Liver (tissue), 9 donors: ENCODE results near the gene GIT2. TPM values are rescaled to one million over a fixed set of nuclear protein-coding genes. Genes with fewer than 3 reads are reported as not detected.
"Not testable (repeated sequence)": the region's sequence is repeated elsewhere in the genome, so short reads cannot be mapped to it uniquely, and the experiment has no call there.

Source experiments
- DNase-seq: peaks from one replicate; pipeline ENCODE4 v3.0.0-alpha.2; 2017; ENCODE audit warnings: low spot score
- H3K27ac ChIP-seq, 2 donors: one replicate each; pipeline ENCODE4 v1.7.0; 2013; ENCODE audit warnings: inconsistent platforms in 2 of 2, low read length in 2 of 2, control low read depth in 1 of 2, low read depth in 1 of 2, mild to moderate bottlenecking in 1 of 2
- H3K27me3 ChIP-seq, 4 donors: one replicate each; pipeline versions ENCODE4 v1.6.1 to v1.7.0; 2013; ENCODE audit warnings: low read length in 3 of 4, inconsistent platforms in 1 of 4, mild to moderate bottlenecking in 1 of 4, moderate library complexity in 1 of 4; ENCODE audit not compliant: control insufficient read depth in 4 of 4, insufficient read depth in 4 of 4
- H3K36me3 ChIP-seq, 4 donors: one replicate each; pipeline versions ENCODE4 v1.6.1 to v1.7.0; 2013; ENCODE audit warnings: low read length in 3 of 4, mild to moderate bottlenecking in 3 of 4, low read depth in 1 of 4, moderate library complexity in 1 of 4; ENCODE audit not compliant: control insufficient read depth in 4 of 4, insufficient read depth in 3 of 4
- H3K4me1 ChIP-seq, 4 donors: one replicate each; pipeline versions ENCODE4 v1.6.1 to v1.7.0; 2013; ENCODE audit warnings: low read length in 3 of 4, mild to moderate bottlenecking in 3 of 4, moderate library complexity in 1 of 4; ENCODE audit not compliant: control insufficient read depth in 4 of 4, insufficient read depth in 4 of 4
- H3K4me3 ChIP-seq, 3 donors: one replicate each; pipeline versions ENCODE4 v1.6.1 to v1.7.0; 2013; ENCODE audit warnings: low read length in 3 of 3, control low read depth in 1 of 3, low read depth in 1 of 3, mild to moderate bottlenecking in 1 of 3
- H3K9ac ChIP-seq, 2 donors: one replicate each; pipeline ENCODE4 v1.7.0; 2013; ENCODE audit warnings: low read length in 2 of 2, mild to moderate bottlenecking in 2 of 2, moderate library complexity in 2 of 2, control low read depth in 1 of 2, low read depth in 1 of 2
- H3K9me3 ChIP-seq, 4 donors: one replicate each; pipeline versions ENCODE4 v1.6.1 to v1.7.0; 2013; ENCODE audit warnings: low read length in 3 of 4; ENCODE audit not compliant: control insufficient read depth in 4 of 4
- CTCF ChIP-seq: fragments of 150-350 bp; IDR thresholded peaks from 2 replicates; pipeline ENCODE4 v1.5.1; 2017; ENCODE audit warnings: improper control_type of control experiment, low read depth, low read length; ENCODE audit not compliant: missing input control
- EGR1 ChIP-seq, 2 donors: IDR thresholded peaks; 2 replicates each; pipeline ENCODE4 v1.6.1; 2016 to 2018; ENCODE audit warnings: antibody characterized with exemption in 2 of 2, low read depth in 2 of 2
- HNF4G ChIP-seq: IDR thresholded peaks from 2 replicates; pipeline ENCODE4 v1.6.1; 2016; ENCODE audit warnings: antibody characterized with exemption
- JUND ChIP-seq, 2 donors: IDR thresholded peaks; 2 replicates each; pipeline ENCODE4 v1.6.1; 2016; ENCODE audit warnings: antibody characterized with exemption in 2 of 2
- NR2F2 ChIP-seq: IDR thresholded peaks from 2 replicates; pipeline ENCODE4 v1.6.1; 2016; ENCODE audit warnings: antibody characterized with exemption
- RAD21 ChIP-seq, 2 donors: IDR thresholded peaks; 2 replicates each; pipeline ENCODE4 v1.6.1; 2016; ENCODE audit warnings: antibody characterized with exemption in 2 of 2, mild to moderate bottlenecking in 2 of 2
- SP1 ChIP-seq: IDR thresholded peaks from 2 replicates; pipeline ENCODE4 v1.6.1; 2018; ENCODE audit warnings: antibody characterized with exemption, mild to moderate bottlenecking
- YY1 ChIP-seq: IDR thresholded peaks from 2 replicates; pipeline ENCODE4 v1.6.1; 2016; ENCODE audit warnings: antibody characterized with exemption, mild to moderate bottlenecking
- WGBS: extraction: QIAGEN DNeasy Blood & Tissue Kit; methylation state at CpG from one replicate; pipeline ENCODE4 v1.1.7; 2013; 5-methylcytosine and 5-hydroxymethylcytosine counted together
- polyA plus RNA-seq, 2 donors: library from polyadenylated mRNA; stranded (reverse) in 1 of 2; unstranded in 1 of 2; fragments of 200-250 nt in 1 of 2; fragments of >200 nt in 1 of 2; fragmentation: Nextera tagmentation in 1 of 2; extraction: Ambion mirVana in 1 of 2; gene quantifications; one replicate each; pipeline versions ENCODE4 v1.2.1 to v1.2.3, GENCODE V29; 2013 to 2015
- total RNA-seq, 2 donors: library from RNA; depleted of rRNA; stranded (reverse); fragments of >200 nt; gene quantifications; one replicate each; pipeline ENCODE4 v1.2.3, GENCODE V29; 2014
- donor health status: healthy.
- donor health status: healthy.
- donor health status: healthy.
- donor health status: healthy.
- donor health status: healthy.

Gene GIT2
- total and polyA plus RNA-seq, 4 donors: 6.7 to 30.4 (median 16.7) TPM

- no peak overlapping the region for H3K27ac ChIP-seq
- no peak for DNase-seq
- WGBS: 89% methylated on average over 7 of the region's 7 CpGs
- no peaks in the 10 kb centered on the region for H3K27me3 ChIP-seq
- H3K36me3 ChIP-seq: no peaks in the 10 kb centered on the region
- H3K4me1 ChIP-seq: no peaks in the 10 kb centered on the region
- no peaks in the 10 kb centered on the region for H3K9me3 ChIP-seq
- TF ChIP-seq RAD21 (IDR thresholded peaks at IDR 0.05) (no peak), SP1 (no peak)
- H3K9ac ChIP-seq: no peak overlapping the region
- H3K4me3 ChIP-seq: no peak overlapping the region
Observed at GRCh38 chr12:109893261-109893995, 102.7 kb downstream of the GIT2 start.

GRCh38 chr12:109892748-109893147 is 103.4 kb downstream of the GIT2 start:
- Histone ChIP-seq H3K36me3 (no peaks in the 10 kb centered on the region), H3K4me3 (no peak overlapping the region), H3K27ac (no peak overlapping the region), H3K27me3 (no peaks in the 10 kb centered on the region), H3K4me1 (no peaks in the 10 kb centered on the region), H3K9ac (no peak overlapping the region), H3K9me3 (no peaks in the 10 kb centered on the region)
- TF ChIP-seq NR2F2 (no peak), RAD21 (IDR thresholded peaks at IDR 0.05) (no peak), JUND (IDR thresholded peaks at IDR 0.05) (no peak)
- WGBS: 80% methylated on average over 4 of the region's 4 CpGs
- DNase-seq: no peak

- Histone ChIP-seq H3K4me1 (no peaks in the 10 kb centered on the region), H3K9ac (no peak overlapping the region)
- WGBS: 94% methylated on average over 1 of the region's 1 CpG
Observed at GRCh38 chr12:109892165-109892715, 103.9 kb downstream of the GIT2 start.

GRCh38 chr12:109891731-109892130 is 104.4 kb downstream of the GIT2 start:
- H3K4me3 ChIP-seq, H3K27me3 ChIP-seq, H3K4me1 ChIP-seq, H3K9me3 ChIP-seq, DNase-seq, H3K36me3 ChIP-seq, H3K9ac ChIP-seq, H3K27ac ChIP-seq: not testable (repeated sequence)
- 89% methylated on average over 7 of the region's 7 CpGs for WGBS

More at GRCh38 chr12:109892165-109892715, 103.9 kb downstream of the GIT2 start:
- no peaks in the 10 kb centered on the region for H3K27me3 ChIP-seq
- no peak overlapping the region for H3K27ac ChIP-seq
- no peak overlapping the region for H3K4me3 ChIP-seq
- no peak for TF ChIP-seq EGR1 (IDR thresholded peaks at IDR 0.05; ENCODE audit: low read depth in 2 of 2)
- no peak for TF ChIP-seq YY1
- TF ChIP-seq HNF4G: no peak
- no peak for TF ChIP-seq CTCF
- no peak for DNase-seq
- H3K36me3 ChIP-seq: no peaks in the 10 kb centered on the region
- H3K9me3 ChIP-seq: no peaks in the 10 kb centered on the region
